WERI-Rb-1 (cell line): ENCODE data around the gene LYAR.

Source experiments
- DNase-seq: peaks from one replicate; pipeline ENCODE4 v3.0.0-alpha.2; 2020
- H3K27ac ChIP-seq: fragments of 250-450 bp; sonication (Bioruptor Pico); 2 replicates; pipeline ENCODE4 v1.5.1; 2020; ENCODE audit warnings: mild to moderate bottlenecking, moderate library complexity
- H3K27me3 ChIP-seq: fragments of 250-450 bp; sonication (Bioruptor Pico); 2 replicates; pipeline ENCODE4 v1.5.1; 2021; ENCODE audit warnings: mild to moderate bottlenecking, low read depth, moderate library complexity; ENCODE audit not compliant: insufficient read depth, severe bottlenecking
- H3K36me3 ChIP-seq: fragments of 250-450 bp; sonication (Bioruptor Pico); 2 replicates; pipeline ENCODE4 v1.5.1; 2020; ENCODE audit warnings: mild to moderate bottlenecking, moderate library complexity
- H3K4me3 ChIP-seq: 2 replicates; pipeline ENCODE4 v1.5.1; 2011; ENCODE audit warnings: low read depth, mild to moderate bottlenecking, control low read depth, low read length
- H3K9me3 ChIP-seq: fragments of 250-450 bp; sonication (Bioruptor Pico); 2 replicates; pipeline ENCODE4 v1.5.1; 2021; ENCODE audit warnings: mild to moderate bottlenecking, moderate library complexity; ENCODE audit not compliant: severe bottlenecking
- CTCF ChIP-seq: IDR thresholded peaks from 2 replicates; pipeline ENCODE4 v1.5.1; 2011; ENCODE audit warnings: low read depth, mild to moderate bottlenecking, control low read depth, inconsistent platforms, low read length

LYAR gene

DNA sequence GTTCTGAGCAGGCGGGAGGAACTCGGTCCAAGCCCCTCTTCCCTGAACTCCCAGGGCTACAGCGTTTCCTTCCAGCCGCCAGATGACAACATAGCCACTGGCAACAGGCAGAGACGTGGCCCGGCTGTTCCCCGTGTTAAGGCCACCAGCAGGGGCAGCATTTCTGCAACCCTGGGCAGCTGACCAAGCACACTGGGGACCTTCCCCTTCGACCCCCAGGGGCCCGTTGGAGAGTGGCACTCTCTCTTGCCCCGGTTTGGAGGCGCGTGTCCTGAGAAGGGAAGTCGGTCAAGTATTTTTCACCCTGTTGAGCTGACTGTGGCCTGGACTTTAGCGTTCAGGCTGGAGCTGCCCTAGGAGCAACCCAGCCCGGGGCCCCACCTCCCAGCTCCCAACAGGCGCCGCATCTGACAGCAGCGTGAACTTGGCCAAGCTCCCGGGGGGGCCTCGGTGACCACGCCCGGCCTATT, 37.7 kb upstream of the LYAR start:
- Histone ChIP-seq H3K36me3 (no peaks in the 10 kb centered on the region), H3K9me3 (no peaks in the 10 kb centered on the region), H3K27ac (no peak overlapping the region), H3K4me3 (no peak overlapping the region), H3K27me3 (no peaks in the 10 kb centered on the region)
- peak; percentile 29 for DNase-seq
- peak; percentile 70 for TF ChIP-seq CTCF

- H3K27me3 ChIP-seq: no peaks in the 10 kb centered on the region
- H3K9me3 ChIP-seq: no peaks in the 10 kb centered on the region
- no peak for TF ChIP-seq CTCF
- H3K36me3 ChIP-seq: 0 out of 2 replicates have a peak, but pooled peaks cover 3% of the 10 kb centered on the region
- H3K27ac ChIP-seq: no peak overlapping the region
- H3K4me3 ChIP-seq: no peak overlapping the region
- no peak for DNase-seq
Measured at GRCh38 chr4:4326166-4326565, 36.2 kb upstream of the LYAR start.

DNA sequence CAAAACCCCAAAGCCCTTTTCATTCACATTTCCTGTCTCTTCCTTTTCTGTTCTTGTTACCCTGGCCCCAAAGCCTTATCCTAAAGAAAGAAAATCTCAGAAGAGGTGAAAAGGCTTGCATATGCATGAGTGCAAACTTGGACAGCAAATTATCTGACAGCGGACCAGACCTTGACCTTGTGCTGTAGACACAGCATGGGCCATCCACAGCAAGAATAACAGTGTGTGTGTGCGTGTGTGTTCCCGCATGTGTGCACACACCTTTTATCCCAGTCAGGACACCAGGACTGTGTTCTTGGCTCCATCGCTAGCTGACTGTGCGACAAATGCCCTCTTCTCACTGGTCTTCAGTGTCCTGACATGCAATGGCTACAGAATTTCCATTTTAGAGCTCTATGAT, 35.4 kb upstream of the LYAR start:
- no peak for TF ChIP-seq CTCF
- no peak overlapping the region for H3K4me3 ChIP-seq
- H3K9me3 ChIP-seq: no peaks in the 10 kb centered on the region
- H3K27ac ChIP-seq: no peak overlapping the region
- H3K36me3 ChIP-seq: peaks cover 6% of the 10 kb centered on the region; the same call in 1 of the 2 replicates
- DNase-seq: no peak
- no peaks in the 10 kb centered on the region for H3K27me3 ChIP-seq

- no peak overlapping the region for H3K27ac ChIP-seq
- no peak for DNase-seq
- no peak for TF ChIP-seq CTCF
Measured at GRCh38 chr4:4323705-4324534, 34.0 kb upstream of the LYAR start.

DNA sequence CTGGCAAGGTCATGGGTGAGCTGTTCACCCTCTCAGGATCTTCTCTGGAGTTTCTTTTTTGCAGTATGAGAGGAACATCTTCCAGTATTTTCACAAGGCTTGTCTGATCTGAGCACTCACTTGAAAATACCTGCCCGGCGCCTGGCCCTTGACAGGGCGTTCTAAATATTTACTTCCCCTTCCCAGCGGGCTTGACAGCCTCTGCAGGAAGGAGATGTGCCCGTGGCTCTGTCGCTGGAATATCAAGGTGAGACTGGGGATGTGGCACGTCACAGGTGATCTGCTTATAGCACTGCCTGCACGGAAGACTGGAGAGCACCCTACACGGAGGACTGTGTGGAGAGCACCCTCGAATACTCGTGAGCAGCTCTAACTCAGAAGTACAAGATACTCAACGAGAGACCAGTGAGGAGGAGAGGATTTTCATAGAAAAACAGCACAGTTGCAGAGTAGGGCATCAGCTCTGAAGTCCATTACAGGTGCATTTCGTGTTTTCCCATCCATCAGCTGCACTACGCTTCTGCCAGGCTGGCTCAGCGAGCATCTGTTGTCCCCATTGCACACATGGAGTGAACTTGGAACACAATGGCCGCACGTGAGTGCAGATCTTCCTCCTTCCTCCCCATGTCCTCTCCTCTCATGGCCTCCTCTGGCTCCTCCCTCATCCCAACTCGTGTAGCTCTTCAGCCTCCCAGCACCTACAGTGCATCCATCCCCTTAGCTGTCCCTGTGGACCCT, 32.2 kb upstream of the LYAR start:
- H3K27me3 ChIP-seq: no peaks in the 10 kb centered on the region

More at GRCh38 chr4:4323705-4324534, 34.0 kb upstream of the LYAR start:
- H3K27me3 ChIP-seq: no peaks in the 10 kb centered on the region
- H3K9me3 ChIP-seq: no peaks in the 10 kb centered on the region
- H3K36me3 ChIP-seq: peaks cover 6% of the 10 kb centered on the region; the same call in 1 of the 2 replicates
- no peak overlapping the region for H3K4me3 ChIP-seq

More for the DNA sequence above, 32.2 kb upstream of the LYAR start:
- peaks cover 6% of the 10 kb centered on the region; the same call in 1 of the 2 replicates for H3K36me3 ChIP-seq
- no peak for DNase-seq
- H3K4me3 ChIP-seq: no peak overlapping the region
- H3K27ac ChIP-seq: no peak overlapping the region
- no peaks in the 10 kb centered on the region for H3K9me3 ChIP-seq
- TF ChIP-seq CTCF: no peak
